Right kidney (tissue), 1 donor: ENCODE results near the gene CMTR1.

Source experiments
- DNase-seq: peaks from one replicate; pipeline ENCODE4 v3.0.0-alpha.2; 2016

CMTR1 gene

DNA sequence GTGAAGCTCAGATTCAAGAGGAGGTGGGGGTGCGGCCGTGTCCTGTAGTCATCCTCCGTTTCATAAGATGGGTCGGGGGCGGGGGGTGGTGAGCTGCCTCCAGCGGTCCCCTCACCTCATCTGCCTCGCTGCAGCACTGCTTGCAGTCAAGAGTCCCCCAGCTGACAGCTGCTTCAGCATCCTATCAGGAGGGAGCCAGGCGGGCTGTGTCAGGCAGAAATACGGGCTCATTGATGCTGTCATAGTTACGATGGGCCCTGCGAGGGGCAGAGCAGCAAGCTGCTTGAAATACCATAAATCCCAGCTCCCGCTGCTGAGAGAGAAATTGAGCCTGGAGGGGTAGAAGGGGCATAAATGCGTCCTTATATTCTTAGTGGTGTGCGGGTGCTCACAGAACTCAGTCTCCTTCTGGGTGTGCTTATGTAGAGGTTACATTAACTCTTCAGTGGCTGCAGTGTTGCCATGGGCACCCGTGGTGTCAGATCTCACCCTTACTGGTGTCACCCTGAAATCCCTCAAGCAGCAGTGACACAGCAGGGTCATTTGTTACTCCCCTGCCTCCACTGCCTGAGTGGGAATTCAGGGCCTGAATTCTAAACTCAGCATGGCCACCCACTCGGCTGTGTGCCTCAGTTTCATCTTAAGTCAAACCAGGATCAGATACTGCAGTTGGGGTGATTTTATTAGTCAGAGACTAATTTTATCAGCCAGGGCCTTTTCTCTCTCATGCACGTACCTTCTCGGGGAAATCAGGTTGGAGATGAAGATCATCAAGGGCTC is 44.8 kb downstream of the CMTR1 start:
- no peak for DNase-seq

DNA sequence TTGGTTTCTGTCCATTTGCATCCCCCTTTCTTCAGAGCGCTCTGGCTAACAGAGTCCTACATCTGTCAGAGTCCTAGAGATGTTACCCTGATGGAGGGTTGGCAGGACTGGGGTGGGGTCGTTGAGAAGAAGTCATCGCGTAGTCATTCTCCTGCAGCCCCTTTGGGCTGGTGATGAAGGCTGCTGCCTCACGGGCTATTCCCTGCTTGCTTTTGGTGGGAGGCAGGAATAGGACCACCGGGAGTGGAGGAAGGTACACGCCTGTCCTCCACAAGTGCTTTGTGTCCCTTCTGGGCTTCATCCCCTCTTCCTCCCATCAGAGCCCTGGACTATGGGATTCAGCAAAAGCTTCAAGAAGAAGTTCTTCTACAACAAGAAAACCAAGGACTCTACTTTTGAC is 45.8 kb downstream of the CMTR1 start:
- no peak for DNase-seq

DNA sequence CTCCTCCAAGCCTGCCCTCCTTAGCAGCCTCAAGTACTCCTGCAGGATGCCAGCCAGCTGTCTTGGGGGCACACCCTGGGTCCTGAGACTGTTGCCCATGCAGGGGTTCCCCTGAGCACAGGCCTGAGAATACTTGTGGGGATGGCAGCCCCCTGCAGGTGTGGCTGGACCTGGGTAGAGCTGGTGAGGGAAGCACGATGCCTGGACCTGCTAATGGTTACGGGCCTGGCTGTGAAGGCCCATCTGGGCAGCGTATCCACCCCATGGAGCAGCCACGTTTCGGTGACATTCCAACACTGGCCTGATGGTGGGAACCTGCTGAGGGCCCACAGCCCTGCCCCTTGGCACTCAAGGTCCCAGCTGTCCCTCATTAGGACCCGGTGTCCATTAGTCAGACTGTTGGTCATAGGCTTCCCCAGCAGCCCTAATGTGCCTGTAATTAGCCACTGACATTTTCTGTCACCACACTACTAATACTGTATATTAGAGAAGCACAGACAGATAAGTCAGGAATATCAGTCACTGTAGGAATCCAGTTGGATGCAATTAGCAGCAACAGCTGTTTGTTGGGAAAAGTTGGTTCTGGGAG is 46.3 kb downstream of the CMTR1 start:
- DNase-seq: no peak

DNA sequence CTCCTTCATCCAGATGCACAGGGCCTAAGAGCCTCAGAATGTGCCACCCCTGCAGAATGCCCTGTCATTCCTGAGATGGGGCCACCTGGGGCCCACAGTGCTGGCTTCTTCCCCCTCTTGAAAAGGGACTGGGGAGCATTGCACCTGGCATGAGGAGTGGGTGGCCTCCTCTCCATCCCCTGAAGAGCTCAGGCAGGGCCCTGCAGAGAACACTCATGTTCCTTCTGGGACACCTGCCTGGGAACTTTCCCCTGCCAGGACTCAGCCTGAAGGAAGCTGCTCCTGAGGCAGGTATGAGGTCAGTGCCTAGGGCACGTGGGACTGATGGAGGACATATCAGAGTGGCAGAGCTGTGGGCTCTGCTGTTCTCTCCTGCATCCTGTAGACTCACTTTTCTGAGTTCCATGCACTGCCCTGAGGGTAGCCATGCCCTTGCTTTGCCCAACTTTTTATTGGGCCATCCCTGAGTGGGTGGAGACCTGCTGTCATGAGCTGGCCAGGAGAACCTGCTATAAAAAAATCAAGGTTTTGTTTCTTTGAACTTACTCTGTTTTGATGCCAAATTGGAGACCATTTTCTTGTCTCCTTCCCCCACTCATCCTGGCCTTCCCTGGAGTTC is 47.2 kb downstream of the CMTR1 start:
- DNase-seq: no peak

DNA sequence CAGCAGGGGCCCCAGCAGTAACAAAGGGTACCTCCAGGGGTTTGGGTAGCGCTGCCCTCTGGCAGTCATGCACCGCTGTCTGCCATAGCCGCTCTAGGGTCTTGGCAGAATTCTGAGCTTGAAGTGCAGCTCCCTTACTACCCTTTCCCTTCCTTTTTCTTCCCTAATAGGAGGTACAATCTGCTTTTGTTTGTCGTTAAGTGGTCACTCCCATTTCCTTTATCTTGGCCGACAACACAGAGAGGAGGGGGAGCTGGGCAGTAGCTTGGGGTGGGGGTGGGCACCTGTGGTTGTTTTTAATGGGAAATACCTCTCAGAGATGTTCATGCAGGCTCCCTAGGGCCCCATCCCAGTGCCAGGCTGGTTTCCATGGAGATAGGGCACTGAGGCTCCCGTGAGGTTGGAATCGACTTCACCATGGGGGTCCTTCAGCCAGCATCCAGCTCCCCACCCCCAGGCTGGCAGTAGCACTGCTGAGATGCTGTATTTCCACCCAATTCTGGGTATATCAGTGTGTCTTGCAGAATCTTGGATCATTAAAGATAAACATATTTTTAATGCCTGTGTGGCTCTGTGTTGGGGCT is 48.0 kb downstream of the CMTR1 start:
- no peak for DNase-seq

DNA sequence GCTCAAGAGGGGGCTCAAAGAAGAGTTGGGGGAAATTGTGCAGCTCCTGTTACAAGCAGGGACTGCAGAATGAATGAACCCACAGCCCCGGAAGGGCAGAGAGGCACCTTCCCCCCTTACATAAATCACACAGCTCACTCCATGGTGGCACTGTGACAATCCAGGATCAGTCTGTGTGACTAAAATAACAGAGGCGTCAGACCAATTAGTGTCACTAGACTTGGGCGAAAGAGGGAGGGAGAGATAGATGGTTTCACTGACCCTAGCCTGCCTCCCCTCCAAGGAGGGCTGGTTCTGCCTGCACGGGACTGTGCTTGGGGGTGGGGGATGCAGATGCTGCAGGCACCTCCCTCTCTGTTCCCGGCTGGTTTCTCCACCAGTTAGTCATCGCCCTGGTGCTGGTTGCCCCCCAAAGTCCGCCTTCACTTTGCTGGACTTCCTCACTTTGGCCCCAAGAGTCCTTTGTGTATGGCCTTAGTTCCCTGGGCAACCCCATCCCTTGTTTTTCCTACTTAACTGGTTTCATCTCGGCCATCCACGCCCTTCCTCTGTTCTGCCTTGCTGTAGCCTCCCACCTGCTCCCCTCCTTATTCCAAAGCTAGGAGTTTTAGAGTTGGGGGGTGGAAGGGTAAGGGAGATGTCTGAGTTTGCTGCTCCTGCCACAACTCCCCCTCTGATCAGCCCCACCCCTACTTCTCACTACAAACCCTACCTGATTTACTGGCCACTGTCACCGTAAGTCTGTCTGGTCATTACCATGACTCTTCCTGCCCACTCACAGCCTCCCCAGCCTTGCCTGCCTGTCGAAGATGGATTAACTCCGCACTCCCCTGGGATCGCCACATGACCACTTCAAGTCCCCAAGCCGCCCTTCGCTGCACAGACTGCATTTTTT is 48.9 kb downstream of the CMTR1 start:
- DNase-seq: peak; percentile 69

DNA sequence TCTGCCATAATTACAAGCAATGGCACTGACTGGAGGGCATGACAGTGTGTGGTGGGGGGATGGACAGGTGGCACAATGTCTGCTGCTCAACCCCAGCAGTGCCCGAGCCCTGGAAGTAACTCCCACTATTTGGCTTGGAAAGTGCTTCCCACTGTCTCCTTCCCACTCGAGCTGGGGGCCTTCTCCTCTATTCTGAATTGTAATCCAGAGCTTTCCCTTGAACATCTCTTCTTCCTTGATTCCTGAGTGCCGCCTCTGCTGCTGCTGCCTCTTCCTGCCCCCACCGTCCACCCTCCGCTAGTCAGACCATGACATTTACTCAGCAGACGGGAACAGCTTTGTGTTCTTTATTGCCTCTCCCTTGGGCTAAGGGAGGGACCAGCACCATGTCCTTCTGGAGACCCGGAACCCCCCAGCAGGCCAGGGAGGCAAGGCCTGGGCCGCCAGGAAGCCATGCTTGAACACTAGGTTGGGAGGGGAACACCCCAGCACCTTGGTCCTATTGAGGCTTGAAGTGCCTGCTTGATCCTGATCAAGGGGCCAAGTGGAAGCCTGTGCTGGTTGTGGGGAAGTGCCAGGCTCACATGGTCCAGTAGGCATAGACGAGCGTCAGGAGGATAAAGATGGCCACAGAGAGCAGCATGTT is 49.7 kb downstream of the CMTR1 start:
- DNase-seq: no peak

DNA sequence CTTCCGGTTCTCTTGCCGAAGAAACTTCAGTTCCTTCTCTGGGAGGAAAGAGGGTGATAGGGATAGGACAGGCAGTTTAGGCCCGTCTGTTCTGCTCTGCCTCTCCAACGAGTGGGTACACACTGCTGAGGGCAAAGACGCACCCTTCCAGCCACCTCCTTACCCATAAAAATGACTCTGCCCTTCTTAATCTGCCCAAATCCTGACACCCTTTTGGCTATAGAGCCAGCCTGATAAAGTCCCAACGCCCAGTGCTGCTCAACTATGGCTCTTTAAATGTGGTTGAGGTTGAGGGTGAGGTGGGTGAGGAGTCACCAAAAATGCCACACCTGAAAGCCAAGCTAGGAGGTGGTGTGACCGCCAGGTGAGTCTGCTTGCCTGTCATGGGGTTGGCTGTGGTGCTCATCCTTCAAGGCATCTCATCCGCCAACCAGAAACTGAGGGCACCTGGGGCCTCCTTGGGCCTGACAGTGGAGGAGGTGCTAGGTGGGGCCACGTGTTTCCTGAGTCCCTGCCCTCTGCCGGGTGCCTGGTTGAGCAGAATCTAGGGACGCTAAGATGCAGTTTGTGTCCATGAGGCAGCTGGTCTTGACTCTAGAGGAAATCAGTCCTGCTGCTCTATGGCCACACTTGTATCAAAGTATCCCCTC is 50.4 kb downstream of the CMTR1 start:
- no peak for DNase-seq

DNA sequence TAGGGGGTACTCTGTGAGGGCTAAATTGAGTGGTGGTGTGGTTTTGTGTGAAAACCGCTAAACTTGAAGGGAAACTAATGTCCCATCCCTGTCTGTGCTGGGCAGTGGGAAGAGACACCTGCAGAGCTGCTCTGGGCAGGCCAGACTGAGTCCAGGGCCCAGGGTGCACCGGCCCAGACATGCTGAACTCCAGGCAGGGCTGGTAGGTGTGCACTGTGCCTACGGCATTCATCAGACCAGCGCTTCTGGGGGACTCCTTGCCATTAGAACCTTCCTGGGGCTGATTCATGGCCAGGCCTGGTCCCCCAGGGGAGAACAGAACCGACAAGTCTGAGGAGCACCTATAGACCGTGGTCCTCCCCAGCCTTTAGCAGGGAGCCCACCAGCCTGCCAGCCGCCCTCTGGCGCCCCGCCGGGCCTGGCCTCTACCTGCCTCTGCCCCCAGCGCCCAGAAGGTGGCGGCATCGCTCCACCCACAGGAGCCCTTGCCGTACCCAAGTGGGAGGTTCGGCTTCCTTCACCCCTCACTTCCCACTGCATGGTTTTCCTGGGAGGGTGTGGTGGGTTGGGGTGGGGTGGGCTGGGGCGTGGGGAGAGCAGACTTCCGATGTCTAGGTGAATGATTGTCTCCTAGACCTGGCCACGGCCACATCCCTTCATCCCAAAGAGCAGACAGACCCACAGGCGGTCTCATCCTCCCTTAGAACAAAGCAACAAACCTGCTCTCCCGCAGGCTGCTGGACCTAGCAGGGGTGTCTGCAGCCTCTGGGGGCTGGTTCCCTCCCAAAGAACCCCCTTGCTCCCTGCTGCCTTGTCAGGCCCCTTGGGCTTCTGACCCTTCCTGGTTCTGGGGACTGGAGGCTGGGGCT is 51.1 kb downstream of the CMTR1 start:
- no peak for DNase-seq

DNA sequence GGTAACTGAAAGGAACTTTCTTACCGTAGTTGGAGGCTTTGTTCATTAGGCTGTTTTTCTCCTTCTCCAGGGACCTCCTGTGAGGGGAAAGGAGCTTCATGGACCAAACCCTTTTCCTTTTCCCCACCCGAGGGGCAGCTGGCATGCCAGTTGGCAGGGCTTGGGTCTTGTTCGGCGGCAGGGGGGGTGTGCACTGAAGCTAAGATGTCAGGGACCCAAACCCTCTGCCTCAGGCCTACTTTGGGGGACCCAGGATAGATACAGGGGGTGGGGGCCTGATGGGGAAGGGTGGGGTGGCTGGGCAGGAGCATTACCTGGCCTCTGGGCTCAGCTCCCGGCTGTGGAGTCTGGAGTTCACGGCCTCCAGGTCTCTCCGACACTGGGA is 51.8 kb downstream of the CMTR1 start:
- no peak for DNase-seq

DNA sequence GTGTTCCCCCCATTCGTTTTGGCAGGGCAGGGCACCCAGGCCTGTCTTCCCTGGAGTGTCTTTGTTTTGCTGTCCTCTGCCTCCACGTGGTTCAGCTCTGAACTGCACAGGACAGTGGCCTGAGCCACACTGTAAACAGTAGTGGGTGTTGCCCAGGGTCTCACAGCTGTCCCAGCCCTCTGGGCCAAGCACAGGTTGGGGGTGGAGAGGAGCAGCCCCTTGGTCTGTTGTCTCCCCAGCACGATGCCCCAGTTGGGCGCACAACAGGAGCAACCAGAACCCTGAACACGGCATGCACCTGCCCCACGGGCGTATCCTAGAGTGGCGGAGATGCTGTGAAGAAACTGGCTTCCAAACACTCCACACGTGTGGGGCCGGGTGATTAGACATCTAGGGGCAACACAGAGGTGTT is 52.3 kb downstream of the CMTR1 start:
- DNase-seq: no peak

DNA sequence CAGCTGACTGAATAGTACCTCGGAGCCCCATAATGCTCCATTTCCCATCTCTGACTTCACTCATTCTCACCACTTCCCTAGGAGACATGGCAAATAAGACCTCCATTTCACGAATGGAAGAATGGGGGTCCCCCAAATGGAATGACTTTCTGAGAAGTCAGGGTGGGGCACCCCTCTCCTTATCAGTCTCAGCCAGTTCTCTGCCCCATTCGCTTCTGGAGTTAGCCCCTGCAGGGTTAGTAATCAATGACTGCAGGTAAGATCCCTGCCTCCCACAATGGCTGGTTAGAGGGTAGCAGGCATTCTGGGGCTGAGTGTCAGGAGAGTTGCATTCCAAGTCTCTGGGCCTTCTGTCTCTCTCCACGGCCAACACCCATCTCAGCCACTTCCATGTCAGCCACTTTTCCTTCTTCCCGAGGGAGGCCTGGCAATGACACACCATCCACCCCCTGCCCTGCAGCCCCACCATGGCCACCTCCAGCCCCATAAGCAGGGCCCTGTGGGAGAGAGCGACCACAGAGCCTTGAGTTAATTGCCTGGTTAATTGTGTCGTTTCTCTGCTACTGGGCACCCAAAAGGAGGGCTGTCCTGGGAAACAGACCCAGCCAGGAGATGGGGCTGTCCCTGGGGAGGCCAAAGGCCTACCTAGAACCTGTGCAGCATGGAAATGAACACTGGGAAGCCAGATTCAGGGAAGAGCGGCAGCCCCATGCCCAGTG is 53.3 kb downstream of the CMTR1 start:
- DNase-seq: no peak

DNA sequence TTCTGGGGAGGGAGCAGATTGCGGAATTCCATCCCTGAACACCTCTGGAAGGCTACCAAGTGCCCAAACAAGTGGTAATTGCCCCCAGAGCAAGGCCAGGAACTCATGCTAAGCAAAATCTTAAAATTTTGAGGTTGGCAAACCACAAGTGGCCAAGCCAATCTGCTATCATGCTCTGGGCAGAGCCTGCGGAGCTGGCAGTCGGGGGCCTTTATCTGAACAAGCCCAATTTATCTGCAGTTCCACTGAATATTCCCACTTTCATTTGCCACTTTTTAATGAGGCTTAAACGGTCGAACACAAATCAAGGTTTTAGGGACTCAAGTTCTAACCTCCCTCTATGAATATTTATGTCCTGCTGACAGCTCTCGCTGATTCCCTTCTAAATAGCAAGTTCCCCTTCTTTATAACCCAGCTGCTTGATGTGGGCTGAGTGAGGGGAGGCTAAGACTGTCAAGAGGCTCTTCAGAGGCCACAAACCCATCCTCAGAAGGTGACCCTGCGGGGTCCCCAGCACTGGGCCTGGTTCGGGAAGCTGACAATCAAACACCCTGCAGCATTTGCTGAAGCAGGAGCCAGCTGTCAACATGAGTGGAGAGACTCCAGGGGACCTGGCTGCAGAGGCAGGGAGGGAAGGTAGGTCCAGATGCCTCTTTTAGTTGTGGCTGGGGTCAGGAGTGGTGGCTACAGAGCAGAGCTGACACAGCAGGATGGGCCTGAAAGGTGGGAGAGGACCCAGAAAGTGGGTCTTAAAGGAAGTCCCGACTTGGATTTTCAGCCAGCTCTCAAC is 54.8 kb downstream of the CMTR1 start:
- DNase-seq: no peak

GRCh38 chr6:37488476-37488875 is 55.5 kb downstream of the CMTR1 start:
- DNase-seq: no peak

GRCh38 chr6:37489697-37490336 is 56.8 kb downstream of the CMTR1 start:
- DNase-seq: no peak

DNA sequence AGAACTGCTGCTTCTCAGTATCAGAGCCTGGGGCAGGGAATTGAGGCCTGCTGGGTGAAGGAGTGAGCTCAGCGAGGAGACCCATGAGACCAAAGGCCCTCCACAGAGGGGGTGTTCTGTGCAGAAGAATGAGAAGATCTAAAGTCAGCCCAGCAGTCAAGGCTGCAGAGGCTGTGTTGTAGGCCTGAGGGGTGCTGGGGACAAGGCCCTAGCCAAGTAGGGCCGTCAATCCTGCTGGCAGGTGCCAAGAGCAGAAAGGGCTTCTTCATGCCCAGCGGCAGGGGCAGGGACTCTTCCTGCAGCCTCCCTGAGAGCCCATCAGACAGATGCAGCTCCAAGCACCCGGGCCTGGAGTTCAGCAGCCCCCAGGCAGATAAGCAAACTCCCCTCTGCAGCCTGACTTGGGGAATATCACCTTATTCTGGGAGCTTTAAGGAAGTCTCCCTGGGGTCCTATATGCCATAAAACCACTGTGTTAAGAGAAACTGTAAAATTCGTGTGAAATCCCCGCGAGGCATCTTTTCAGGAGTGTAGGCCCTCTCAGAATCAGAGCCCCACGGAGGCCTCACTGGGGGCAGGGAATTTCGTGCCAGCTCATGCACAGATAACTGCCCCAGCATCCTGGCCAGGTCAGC is 57.6 kb downstream of the CMTR1 start:
- no peak for DNase-seq

- DNase-seq: no peak
Measured at GRCh38 chr6:37491171-37491829, 58.3 kb downstream of the CMTR1 start.
